ENCODE data around the gene ARL9.

The ARL9 gene

GRCh38 chr4:56480691-56481090 lies 24.9 kb upstream of the ARL9 start:
- no peak for TF ChIP-seq CTCF (IDR thresholded peaks at IDR 0.05; ENCODE audit: borderline replicate concordance, control extremely low read depth, extremely low read depth, insufficient read depth, missing control alignments)
- in situ Hi-C loops (cut with MboI; ENCODE audit: low sequenced_read_pairs, unreplicated experiment): no loop called here
- no peak for DNase-seq (ENCODE audit: low spot score)

- TF ChIP-seq CTCF (IDR thresholded peaks at IDR 0.05; ENCODE audit: borderline replicate concordance, control extremely low read depth, extremely low read depth, insufficient read depth, missing control alignments): no peak
- in situ Hi-C loops (cut with MboI; ENCODE audit: low sequenced_read_pairs, unreplicated experiment): no loop called here
- no peak for DNase-seq (ENCODE audit: low spot score)
Measured at GRCh38 chr4:56496241-56496640, 9.3 kb upstream of the ARL9 start.

GRCh38 chr4:56511098-56511497 lies 5.5 kb downstream of the ARL9 start:
- DNase-seq (ENCODE audit: low spot score): no peak
- no peak for TF ChIP-seq CTCF (IDR thresholded peaks at IDR 0.05; ENCODE audit: borderline replicate concordance, control extremely low read depth, extremely low read depth, insufficient read depth, missing control alignments)
- in situ Hi-C loops (cut with MboI; ENCODE audit: low sequenced_read_pairs, unreplicated experiment): no loop called here

- no peak for TF ChIP-seq CTCF (IDR thresholded peaks at IDR 0.05; ENCODE audit: borderline replicate concordance, control extremely low read depth, extremely low read depth, insufficient read depth, missing control alignments)
- in situ Hi-C loops (cut with MboI; ENCODE audit: low sequenced_read_pairs, unreplicated experiment): no loop called here
- DNase-seq (ENCODE audit: low spot score): no peak
Measured at GRCh38 chr4:56512166-56512565, 6.6 kb downstream of the ARL9 start.

- DNase-seq (ENCODE audit: low spot score): no peak
- in situ Hi-C loops (cut with MboI; ENCODE audit: low sequenced_read_pairs, unreplicated experiment): no loop called here
Measured at GRCh38 chr4:56513517-56513916, 7.9 kb downstream of the ARL9 start.

GRCh38 chr4:56530269-56531148 lies 24.9 kb downstream of the ARL9 start:
- in situ Hi-C loops (cut with MboI; ENCODE audit: low sequenced_read_pairs, unreplicated experiment): no loop called here
- peak; percentile 89 for DNase-seq (ENCODE audit: low spot score)
- TF ChIP-seq CTCF (IDR thresholded peaks at IDR 0.05; ENCODE audit: borderline replicate concordance, control extremely low read depth, extremely low read depth, insufficient read depth, missing control alignments): no peak

More at GRCh38 chr4:56513517-56513916, 7.9 kb downstream of the ARL9 start:
- TF ChIP-seq CTCF (IDR thresholded peaks at IDR 0.05; ENCODE audit: borderline replicate concordance, control extremely low read depth, extremely low read depth, insufficient read depth, missing control alignments): no peak

Data from GM13976 (cell line).